Calu3 (cell line): ENCODE measurements around the gene ALDOA. TPM values are rescaled to one million over a fixed set of nuclear protein-coding genes. Genes with fewer than 3 reads are reported as not detected.
"Not testable (repeated sequence)": the region's sequence is repeated elsewhere in the genome, so short reads cannot be mapped to it uniquely, and the experiment has no call there.

Source experiments
- Bru-seq: library from RNA; stranded (reverse); fragments of 400-500 nt; gene quantifications from one replicate; lab custom pipeline; 2021; lab: Mats Ljungman, UMichigan
- BruChase-seq, 2 experiments: library from RNA; stranded (reverse); fragments of 400-500 nt; gene quantifications; one replicate each; lab custom pipeline; 2021; lab: Mats Ljungman, UMichigan
- BruUV-seq: library from RNA; stranded (reverse); fragments of 400-500 nt; replicated peaks from 2 replicates; lab custom pipeline; 2021; lab: Mats Ljungman, UMichigan
- CTCF ChIA-PET: fragments of 300-600 bp; sonication (Branson Sonifier 250); formaldehyde crosslinking; loops from one replicate; lab custom pipeline; 2022; ENCODE audit warnings: antibody characterized with exemption; lab: Charles Lee
- DNase-seq: peaks from one replicate; pipeline ENCODE4 v3.0.0; 2022
- H3K27ac Mint-ChIP-seq: one replicate; pipeline ENCODE4 v1.8.0; 2022; ENCODE audit warnings: mixed read lengths; ENCODE audit not compliant: unreplicated experiment
- H3K27me3 Mint-ChIP-seq: one replicate; pipeline ENCODE4 v1.8.0; 2022; ENCODE audit warnings: mixed read lengths; ENCODE audit not compliant: unreplicated experiment
- H3K36me3 Mint-ChIP-seq: one replicate; pipeline ENCODE4 v1.8.0; 2022; ENCODE audit warnings: mild to moderate bottlenecking, moderate library complexity, mixed read lengths; ENCODE audit not compliant: insufficient read depth, unreplicated experiment
- H3K4me1 Mint-ChIP-seq: one replicate; pipeline ENCODE4 v1.8.0; 2022; ENCODE audit warnings: mild to moderate bottlenecking, low read depth, mixed read lengths; ENCODE audit not compliant: unreplicated experiment
- H3K4me3 Mint-ChIP-seq: one replicate; pipeline ENCODE4 v1.8.0; 2022; ENCODE audit warnings: mild to moderate bottlenecking, low read depth, moderate library complexity, mixed read lengths; ENCODE audit not compliant: unreplicated experiment
- H3K9me3 Mint-ChIP-seq: one replicate; pipeline ENCODE4 v1.8.0; 2022; ENCODE audit warnings: low read depth, mixed read lengths; ENCODE audit not compliant: unreplicated experiment
- intact Hi-C: fragments of 100-400 bp; cut with micrococcal nuclease; formaldehyde crosslinking; loops from one replicate; pipeline ENCODE4 v1.10.0; 2022; ENCODE audit not compliant: unreplicated experiment
- long read RNA-seq: library from polyadenylated mRNA; stranded (forward); transcript quantifications from one replicate; pipeline ENCODE4 v2.0.0, GENCODE V29; 2022
- total RNA-seq: library from RNA; stranded (reverse); gene quantifications from 2 replicates; pipeline ENCODE4 v1.2.3, GENCODE V29; 2022
- TF ChIP-seq, protein P1 (sequence below): fragments of 200-600 bp; IDR thresholded peaks from one replicate; pipeline ENCODE4 v1.8.0; 2022; ENCODE audit warnings: antibody characterized with exemption; ENCODE audit not compliant: unreplicated experiment

ALDOA gene
- total RNA-seq (1,549 and 1,562 TPM in 2 replicates), Bru-seq, nascent RNA (percentile 79 among the genes with signal in this experiment), BruChase-seq, experiment 1, labeled RNA remaining after a 6-hour chase (percentile 98 among the genes with signal in this experiment), BruChase-seq, experiment 2, labeled RNA remaining after a 2-hour chase (percentile 94 among the genes with signal in this experiment)
- long read RNA-seq, transcript ALDOA-209 (9 exons, 1,579 nt), result major isoform, 2,562 of 2,725 reads
- long read RNA-seq, transcript ALDOA-219 (8 exons, 1,499 nt), result minor isoform, 11 of 2,725 reads
- long read RNA-seq, transcript ALDOA-206 (9 exons, 1,550 nt), result minor isoform, 85 of 2,725 reads
- long read RNA-seq, transcript ALDOA-210 (10 exons, 1,672 nt), result minor isoform, 19 of 2,725 reads
- long read RNA-seq, partial matches to known transcripts, result 2 of 2,725 reads
- long read RNA-seq, other reads (novel, unspliced or antisense), result 31 of 2,725 reads

DNA sequence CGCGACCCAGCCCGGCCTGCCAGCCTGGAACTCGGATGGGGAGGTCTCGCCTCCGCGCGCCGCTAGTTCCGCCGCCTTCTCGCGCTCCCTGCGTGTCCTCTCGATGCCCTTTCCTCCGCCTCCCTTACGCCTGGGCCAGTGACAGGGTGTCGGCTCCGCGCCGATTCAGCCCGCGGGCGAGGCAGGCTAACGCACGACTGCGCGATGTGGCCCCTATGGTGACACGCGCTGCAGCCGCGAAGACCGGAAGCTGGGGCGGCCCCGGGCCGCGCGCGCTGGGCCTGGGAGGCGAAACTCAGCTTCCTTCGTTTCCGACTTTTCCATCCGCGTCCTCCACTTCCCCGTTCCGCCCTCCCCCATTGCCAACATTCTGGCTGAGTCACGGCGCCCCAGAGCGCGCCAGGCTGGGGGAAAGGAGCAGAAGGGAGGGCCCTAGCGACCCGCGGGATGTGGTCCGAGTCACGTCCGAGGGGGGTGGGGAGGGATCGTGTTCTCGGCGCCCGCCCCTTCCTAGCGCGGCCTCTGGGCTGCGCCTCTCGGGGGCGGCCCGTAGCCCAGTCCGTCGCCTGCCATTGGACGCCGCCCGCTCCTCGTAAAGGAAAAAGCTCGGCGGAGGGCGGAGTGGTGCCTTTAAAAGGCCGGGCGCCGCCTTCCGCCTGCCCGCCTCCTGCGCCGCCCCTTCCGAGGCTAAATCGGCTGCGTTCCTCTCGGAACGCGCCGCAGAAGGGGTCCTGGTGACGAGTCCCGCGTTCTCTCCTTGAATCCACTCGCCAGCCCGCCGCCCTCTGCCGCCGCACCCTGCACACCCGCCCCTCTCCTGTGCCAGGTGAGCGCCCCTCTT is at the start of gene ALDOA:
TSS of gene ALDOA (plus strand) at position 659 of the 841 bp plus-strand sequence. CDS start 1,138 bp downstream, outside the sequence.
- no peaks in the 10 kb centered on the region for H3K27me3 Mint-ChIP-seq
- intact Hi-C loops, result no loop called here
- H3K36me3 Mint-ChIP-seq, result peaks cover 70% of the 10 kb centered on the region
- H3K4me3 Mint-ChIP-seq, result peak within 1 kb of the TSS; percentile 83
- H3K9me3 Mint-ChIP-seq, result no peaks in the 10 kb centered on the region
- H3K27ac Mint-ChIP-seq, result peak within 1 kb of the TSS; percentile 87
- TF ChIP-seq, protein P1, sequence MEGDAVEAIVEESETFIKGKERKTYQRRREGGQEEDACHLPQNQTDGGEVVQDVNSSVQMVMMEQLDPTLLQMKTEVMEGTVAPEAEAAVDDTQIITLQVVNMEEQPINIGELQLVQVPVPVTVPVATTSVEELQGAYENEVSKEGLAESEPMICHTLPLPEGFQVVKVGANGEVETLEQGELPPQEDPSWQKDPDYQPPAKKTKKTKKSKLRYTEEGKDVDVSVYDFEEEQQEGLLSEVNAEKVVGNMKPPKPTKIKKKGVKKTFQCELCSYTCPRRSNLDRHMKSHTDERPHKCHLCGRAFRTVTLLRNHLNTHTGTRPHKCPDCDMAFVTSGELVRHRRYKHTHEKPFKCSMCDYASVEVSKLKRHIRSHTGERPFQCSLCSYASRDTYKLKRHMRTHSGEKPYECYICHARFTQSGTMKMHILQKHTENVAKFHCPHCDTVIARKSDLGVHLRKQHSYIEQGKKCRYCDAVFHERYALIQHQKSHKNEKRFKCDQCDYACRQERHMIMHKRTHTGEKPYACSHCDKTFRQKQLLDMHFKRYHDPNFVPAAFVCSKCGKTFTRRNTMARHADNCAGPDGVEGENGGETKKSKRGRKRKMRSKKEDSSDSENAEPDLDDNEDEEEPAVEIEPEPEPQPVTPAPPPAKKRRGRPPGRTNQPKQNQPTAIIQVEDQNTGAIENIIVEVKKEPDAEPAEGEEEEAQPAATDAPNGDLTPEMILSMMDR, result no peak
- CTCF ChIA-PET, result interaction anchor here (0.5 to 3.3 kb wide), 8 partner anchors 10 to 365 kb away, joined by 3 to 20 read pairs (median 4); partner anchors contain the start of genes ASPHD1, DCTPP1 and TBX6
- no TSS peak for BruUV-seq
- peaks cover 47% of the 10 kb centered on the region for H3K4me1 Mint-ChIP-seq
- DNase-seq, result peak; percentile 100

DNA sequence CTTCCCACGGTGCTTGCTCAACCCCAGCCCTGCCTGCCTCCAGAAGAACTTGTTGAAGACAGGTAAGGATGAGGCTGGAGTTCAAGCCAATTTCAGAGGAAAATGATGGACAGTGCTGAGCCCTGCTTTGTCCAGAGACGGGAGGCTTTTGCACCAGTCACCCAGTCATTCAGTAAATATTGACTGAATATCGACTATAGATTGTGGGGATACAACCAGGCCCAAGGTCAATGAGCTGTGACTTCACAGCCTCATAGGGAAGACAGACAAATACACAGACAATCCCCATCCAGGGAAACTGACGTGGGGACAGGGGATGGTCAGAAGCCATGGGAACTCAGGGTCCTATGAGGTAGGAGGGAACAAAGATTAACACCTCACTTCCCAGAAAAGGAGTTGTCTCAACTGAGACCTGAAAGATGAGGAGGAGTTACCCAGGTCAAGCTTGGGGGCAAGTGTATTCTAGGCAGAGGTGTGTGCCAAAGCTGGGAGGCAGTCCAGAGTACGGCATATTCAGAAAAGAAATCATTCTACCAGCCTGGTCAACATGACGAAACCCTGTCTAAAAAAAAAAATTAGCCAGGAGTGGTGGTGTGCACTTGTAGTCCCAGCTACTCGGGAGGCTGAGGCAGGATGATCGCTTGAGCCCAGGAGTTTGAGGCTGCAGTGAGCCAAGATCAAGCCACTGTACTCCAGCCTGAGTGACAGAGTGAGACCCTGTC is 48.8 kb upstream of the ALDOA start:
- intact Hi-C loops, result no loop called here
- Mint-ChIP-seq H3K27ac (no peak overlapping the region), H3K4me3 (no peak overlapping the region), H3K36me3 (peaks cover 14% of the 10 kb centered on the region), H3K4me1 (peaks cover 14% of the 10 kb centered on the region), H3K27me3 (peaks cover 7% of the 10 kb centered on the region), H3K9me3 (no peaks in the 10 kb centered on the region)
- DNase-seq, result no peak
- no TSS peak for BruUV-seq
- CTCF ChIA-PET, result interaction anchor here (0.6 kb wide), 1 partner anchor 1708 kb away, joined by 6 read pairs; no protein-coding TSS in a partner anchor
- TF ChIP-seq, protein P1, result no peak

DNA sequence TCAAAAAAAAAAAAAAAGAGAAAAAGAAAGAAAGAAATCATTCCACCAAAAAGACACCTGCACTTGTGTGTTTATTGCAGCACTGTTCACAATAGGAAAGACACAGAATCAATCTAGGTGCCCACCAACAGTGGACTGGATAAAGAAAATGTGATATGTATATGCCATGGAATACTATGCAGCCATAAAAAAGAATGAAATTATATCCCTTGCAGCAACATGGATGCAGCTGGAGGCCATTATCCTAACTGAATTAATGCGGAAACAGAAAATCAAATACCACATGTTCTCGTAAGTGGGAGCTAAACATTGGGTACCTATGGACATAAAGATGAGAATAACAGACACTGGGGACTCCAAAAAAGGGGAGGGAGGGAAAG is 48.3 kb upstream of the ALDOA start:
- H3K4me1 Mint-ChIP-seq, result peaks cover 9% of the 10 kb centered on the region
- H3K4me3 Mint-ChIP-seq, result no peak overlapping the region

DNA sequence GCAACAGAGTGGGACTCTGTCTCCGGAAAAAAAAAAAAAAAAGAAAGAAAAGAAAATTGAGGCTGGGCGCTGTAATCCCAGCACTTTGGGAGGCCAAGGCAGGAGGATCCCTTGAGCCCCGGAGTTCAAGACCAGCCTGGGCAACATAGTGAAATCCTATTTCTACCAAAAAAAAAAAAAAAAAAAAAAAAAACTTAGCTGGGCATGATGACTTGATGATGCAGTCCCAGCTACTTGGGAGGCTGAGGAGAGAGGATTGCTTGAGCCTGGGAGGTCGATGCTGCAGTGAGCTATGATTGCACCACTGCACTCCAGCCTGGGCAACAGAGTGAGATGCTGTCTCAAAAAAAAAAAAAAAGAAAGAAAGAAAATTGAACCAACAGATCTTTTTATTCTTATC is 47.6 kb upstream of the ALDOA start:
- H3K27ac Mint-ChIP-seq, H3K9me3 Mint-ChIP-seq, H3K4me1 Mint-ChIP-seq, DNase-seq, H3K27me3 Mint-ChIP-seq, intact Hi-C loops, H3K4me3 Mint-ChIP-seq, H3K36me3 Mint-ChIP-seq, BruUV-seq: not testable (repeated sequence)
- CTCF ChIA-PET, result interaction anchor here (0.6 to 0.7 kb wide), 3 partner anchors 58 to 1032 kb away, joined by 3 to 4 read pairs (median 3); no protein-coding TSS in a partner anchor

More for the DNA sequence above, 48.3 kb upstream of the ALDOA start:
- no TSS peak for BruUV-seq
- Mint-ChIP-seq H3K36me3 (peaks cover 9% of the 10 kb centered on the region), H3K27me3 (peaks cover 2% of the 10 kb centered on the region), H3K27ac (no peak overlapping the region), H3K9me3 (no peaks in the 10 kb centered on the region)
- CTCF ChIA-PET, result interaction anchor here (0.6 kb wide), 1 partner anchor 1708 kb away, joined by 6 read pairs; no protein-coding TSS in a partner anchor
- intact Hi-C loops, result no loop called here
- no peak for DNase-seq
- TF ChIP-seq, protein P1, result no peak
